DOHH2 (cell line): ENCODE results near the gene CREB3L2.

ENCODE experiments used
- H3F3A ChIP-seq: fragments of 200-600 bp; sonication (generic), shearing (Covaris generic); 2 replicates; pipeline ENCODE4 v1.6.0; 2016; ENCODE audit warnings: antibody characterized with exemption, mild to moderate bottlenecking; ENCODE audit not compliant: control insufficient read depth, insufficient read depth
- H3K27ac ChIP-seq: fragments of 200-600 bp; sonication (generic); 2 replicates; pipeline ENCODE4 v1.5.1; 2014; ENCODE audit warnings: low read depth, mild to moderate bottlenecking, low read length, moderate library complexity
- H3K27me3 ChIP-seq: fragments of 200-600 bp; sonication (generic); 2 replicates; pipeline ENCODE4 v1.6.1; 2014; ENCODE audit warnings: mild to moderate bottlenecking, low read length, mixed read lengths; ENCODE audit not compliant: control insufficient read depth
- H3K36me3 ChIP-seq: fragments of 200-600 bp; sonication (generic); 2 replicates; pipeline ENCODE4 v1.6.1; 2014; ENCODE audit warnings: mild to moderate bottlenecking, low read length, moderate library complexity, mixed read lengths; ENCODE audit not compliant: control insufficient read depth
- H3K4me1 ChIP-seq: fragments of 200-600 bp; sonication (generic); 2 replicates; pipeline ENCODE4 v1.6.1; 2014; ENCODE audit warnings: mild to moderate bottlenecking, low read length, mixed read lengths; ENCODE audit not compliant: control insufficient read depth
- H3K4me2 ChIP-seq: fragments of 200-600 bp; sonication (generic); 2 replicates; pipeline ENCODE4 v1.6.0; 2014; ENCODE audit warnings: mild to moderate bottlenecking, low read length, moderate library complexity
- H3K4me3 ChIP-seq: fragments of 200-600 bp; sonication (generic); 2 replicates; pipeline ENCODE4 v1.5.1; 2014; ENCODE audit warnings: mild to moderate bottlenecking, low read length, mixed read lengths
- H3K79me2 ChIP-seq: fragments of 200-600 bp; sonication (generic); 2 replicates; pipeline ENCODE4 v1.6.1; 2014; ENCODE audit warnings: mild to moderate bottlenecking, low read length, mixed read lengths; ENCODE audit not compliant: control insufficient read depth
- H3K9me2 ChIP-seq: fragments of 200-600 bp; sonication (generic); replicated peaks from 2 replicates; pipeline ENCODE4 v1.6.1; 2014; ENCODE audit warnings: mild to moderate bottlenecking, low read length, mixed read lengths; ENCODE audit not compliant: control insufficient read depth
- H3K9me3 ChIP-seq: fragments of 200-600 bp; sonication (generic); 2 replicates; pipeline ENCODE4 v1.6.1; 2014; ENCODE audit warnings: antibody characterized with exemption, low read length, mixed read lengths; ENCODE audit not compliant: control insufficient read depth, insufficient read depth
- H4K20me1 ChIP-seq: fragments of 200-600 bp; sonication (generic); 2 replicates; pipeline ENCODE4 v1.6.0; 2014; ENCODE audit warnings: low read depth, mild to moderate bottlenecking, antibody characterized with exemption, low read length, moderate library complexity; ENCODE audit not compliant: control insufficient read depth, insufficient read depth
- EZH2phosphoT487 ChIP-seq: fragments of 200-600 bp; sonication (generic); IDR thresholded peaks from 2 replicates; pipeline ENCODE4 v1.6.1; 2017; ENCODE audit warnings: borderline replicate concordance, mild to moderate bottlenecking, antibody characterized with exemption, low read length, moderate library complexity, mixed read lengths
- TF ChIP-seq, protein P1 (sequence below): fragments of 200-600 bp; sonication (generic); IDR thresholded peaks from one replicate; pipeline ENCODE4 v1.5.1; 2014; ENCODE audit warnings: antibody characterized with exemption, mild to moderate bottlenecking, low read depth, low read length; ENCODE audit not compliant: poor library complexity, severe bottlenecking

Gene CREB3L2

GRCh38 chr7:137960020-137960419 lies 41.9 kb downstream of the CREB3L2 start:
- Histone ChIP-seq H3K9me2 (no peaks in the 10 kb centered on the region; the same call in 1 of the 2 replicates), H3F3A (no peaks in the 10 kb centered on the region), H3K27ac (no peak overlapping the region), H3K4me2 (no peak overlapping the region), H4K20me1 (no peaks in the 10 kb centered on the region), H3K36me3 (no peaks in the 10 kb centered on the region), H3K4me1 (no peaks in the 10 kb centered on the region), H3K27me3 (no peaks in the 10 kb centered on the region), H3K9me3 (no peaks in the 10 kb centered on the region), H3K79me2 (no peaks in the 10 kb centered on the region), H3K4me3 (no peak overlapping the region)
- no peak for TF ChIP-seq EZH2phosphoT487
- TF ChIP-seq, protein P1, sequence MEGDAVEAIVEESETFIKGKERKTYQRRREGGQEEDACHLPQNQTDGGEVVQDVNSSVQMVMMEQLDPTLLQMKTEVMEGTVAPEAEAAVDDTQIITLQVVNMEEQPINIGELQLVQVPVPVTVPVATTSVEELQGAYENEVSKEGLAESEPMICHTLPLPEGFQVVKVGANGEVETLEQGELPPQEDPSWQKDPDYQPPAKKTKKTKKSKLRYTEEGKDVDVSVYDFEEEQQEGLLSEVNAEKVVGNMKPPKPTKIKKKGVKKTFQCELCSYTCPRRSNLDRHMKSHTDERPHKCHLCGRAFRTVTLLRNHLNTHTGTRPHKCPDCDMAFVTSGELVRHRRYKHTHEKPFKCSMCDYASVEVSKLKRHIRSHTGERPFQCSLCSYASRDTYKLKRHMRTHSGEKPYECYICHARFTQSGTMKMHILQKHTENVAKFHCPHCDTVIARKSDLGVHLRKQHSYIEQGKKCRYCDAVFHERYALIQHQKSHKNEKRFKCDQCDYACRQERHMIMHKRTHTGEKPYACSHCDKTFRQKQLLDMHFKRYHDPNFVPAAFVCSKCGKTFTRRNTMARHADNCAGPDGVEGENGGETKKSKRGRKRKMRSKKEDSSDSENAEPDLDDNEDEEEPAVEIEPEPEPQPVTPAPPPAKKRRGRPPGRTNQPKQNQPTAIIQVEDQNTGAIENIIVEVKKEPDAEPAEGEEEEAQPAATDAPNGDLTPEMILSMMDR, result no peak

- TF ChIP-seq, protein P1, result no peak
- no peak overlapping the region for H3K27ac ChIP-seq
Measured at GRCh38 chr7:137958470-137959431, 43.1 kb downstream of the CREB3L2 start.

GRCh38 chr7:137957887-137958286 lies 44.0 kb downstream of the CREB3L2 start:
- Histone ChIP-seq H3K36me3 (no peaks in the 10 kb centered on the region), H4K20me1 (no peaks in the 10 kb centered on the region), H3K27ac (no peak overlapping the region), H3K79me2 (no peaks in the 10 kb centered on the region), H3K9me2 (no peaks in the 10 kb centered on the region; the same call in 1 of the 2 replicates), H3K4me1 (no peaks in the 10 kb centered on the region), H3K4me3 (no peak overlapping the region), H3K27me3 (no peaks in the 10 kb centered on the region), H3F3A (no peaks in the 10 kb centered on the region), H3K9me3 (peaks cover 3% of the 10 kb centered on the region; the same call in 1 of the 2 replicates), H3K4me2 (no peak overlapping the region)
- no peak for TF ChIP-seq EZH2phosphoT487
- TF ChIP-seq, protein P1, result no peak

More at GRCh38 chr7:137958470-137959431, 43.1 kb downstream of the CREB3L2 start:
- Histone ChIP-seq H3K9me3 (peaks cover 2% of the 10 kb centered on the region; the same call in 1 of the 2 replicates), H3K79me2 (no peaks in the 10 kb centered on the region), H3K27me3 (no peaks in the 10 kb centered on the region), H3K4me1 (no peaks in the 10 kb centered on the region), H3K4me2 (no peak overlapping the region), H3K9me2 (no peaks in the 10 kb centered on the region; the same call in 1 of the 2 replicates), H3K4me3 (no peak overlapping the region), H3F3A (no peaks in the 10 kb centered on the region), H3K36me3 (no peaks in the 10 kb centered on the region), H4K20me1 (no peaks in the 10 kb centered on the region)
